Skin epidermis (tissue), 12 donors: Measurements from ENCODE around the gene OR5AL1.
"Not testable (repeated sequence)": the region's sequence is repeated elsewhere in the genome, so short reads cannot be mapped to it uniquely, and the experiment has no call there.

Source experiments
- H3K27ac ChIP-seq, 21 experiments: fragments of 200-600 bp; sonication (generic) in 11 of 21; one replicate each; pipeline ENCODE4 v1.5.0; 2020; ENCODE audit warnings: mild to moderate bottlenecking in 3 of 21, inconsistent platforms in 2 of 21, moderate library complexity in 2 of 21
- H3K4me3 ChIP-seq, 7 experiments: fragments of 200-600 bp; sonication (generic) in 2 of 7; one replicate each; pipeline ENCODE4 v1.5.0; 2020; ENCODE audit warnings: inconsistent platforms in 2 of 7, mild to moderate bottlenecking in 2 of 7, moderate library complexity in 1 of 7

The OR5AL1 gene

DNA sequence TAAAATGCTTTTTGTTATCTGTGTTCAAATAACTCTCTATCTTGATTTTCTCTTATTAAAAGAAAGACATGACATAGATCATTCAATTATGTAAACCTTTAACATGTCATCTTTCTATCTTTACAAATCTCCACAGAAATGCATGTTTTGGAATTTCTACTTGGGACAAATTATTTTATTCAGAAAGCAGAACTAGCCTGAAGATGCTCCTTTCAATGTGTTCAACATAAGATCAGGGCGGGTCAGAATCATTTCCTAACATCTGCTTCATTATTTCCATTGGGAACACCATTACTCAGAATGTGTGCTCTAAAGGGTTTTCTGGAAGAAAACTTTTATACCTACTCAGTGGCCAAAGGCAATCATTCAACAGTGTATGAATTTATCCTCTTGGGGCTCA, at the start of gene OR5AL1:
Gene OR5AL1, plus strand, starts transcription at position 301 of the 400 bp plus-strand sequence.
- no peak within 1 kb of the TSS for H3K4me3 ChIP-seq
- no peak within 1 kb of the TSS for H3K27ac ChIP-seq

GRCh38 chr11:56375324-56375723, 37.2 kb upstream of the OR5AL1 start, which contains the start of gene OR8U1:
Gene OR8U1 (plus strand): TSS chr11:56375624. CDS start chr11:56375624, 0 bp downstream.
- Histone ChIP-seq H3K27ac (no peak within 1 kb of the TSS), H3K4me3 (no peak within 1 kb of the TSS)

DNA sequence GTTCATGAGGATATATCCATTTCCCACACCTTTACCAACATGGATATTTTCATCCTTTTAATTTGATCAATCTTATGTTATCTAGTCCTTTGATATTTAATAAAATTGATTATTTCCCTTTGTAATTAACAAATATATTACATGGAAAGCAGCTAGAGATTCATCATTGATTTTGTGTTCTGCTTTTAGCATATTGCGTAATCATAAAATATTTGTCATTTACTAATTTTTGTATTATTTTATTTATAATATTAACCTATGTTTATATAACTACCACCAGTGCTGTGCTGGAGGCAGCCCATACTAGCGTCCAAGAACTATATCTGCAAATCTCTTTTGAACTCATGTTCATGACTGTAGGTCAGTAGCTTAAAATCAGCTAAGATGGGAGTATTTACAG, 32.4 kb upstream of the OR5AL1 start:
- H3K27ac ChIP-seq: no peak overlapping the region
- no peak overlapping the region for H3K4me3 ChIP-seq

DNA sequence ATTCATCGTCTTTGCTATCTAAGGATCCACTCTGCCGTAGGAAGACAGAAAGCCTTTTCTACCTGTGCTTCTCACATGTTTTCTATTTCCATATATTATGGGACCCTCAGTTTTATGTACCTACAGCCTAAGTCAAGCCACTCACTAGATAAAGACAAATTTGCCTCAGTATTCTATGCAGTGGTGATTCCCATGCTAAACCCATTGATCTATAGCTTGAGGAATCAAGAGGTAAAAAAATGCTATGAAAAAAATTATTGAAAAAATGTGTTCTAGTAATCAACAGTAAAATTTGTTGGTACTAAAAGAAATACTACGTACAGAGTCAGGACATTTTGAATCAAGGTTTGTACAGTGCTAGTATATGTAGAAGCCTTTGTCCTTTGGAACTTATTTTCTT, 18.1 kb upstream of the OR5AL1 start:
- no peak overlapping the region for H3K4me3 ChIP-seq
- H3K27ac ChIP-seq: no peak overlapping the region

DNA sequence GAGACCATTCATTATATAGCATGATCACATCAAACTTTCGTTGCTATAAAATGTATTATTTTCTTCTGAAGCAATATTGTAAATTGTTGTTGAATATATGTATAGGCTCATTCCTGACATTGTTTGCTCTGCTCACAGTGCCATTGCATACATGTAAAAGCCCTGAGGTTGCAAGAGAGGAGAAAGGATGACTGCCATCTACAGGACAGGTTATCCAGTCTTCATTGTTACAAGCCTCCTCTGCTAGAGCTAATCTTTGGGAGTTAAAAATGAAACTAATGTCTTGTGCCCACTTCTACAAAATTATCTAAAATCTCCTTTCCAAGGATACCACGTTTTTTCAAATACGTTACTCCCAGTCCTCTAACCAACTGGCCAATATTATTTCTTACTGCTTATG, 16.4 kb upstream of the OR5AL1 start:
- no peak overlapping the region for H3K27ac ChIP-seq
- H3K4me3 ChIP-seq: no peak overlapping the region

- H3K4me3 ChIP-seq, H3K27ac ChIP-seq: not testable (repeated sequence)
Observed at GRCh38 chr11:56401858-56402461, 10.5 kb upstream of the OR5AL1 start.

DNA sequence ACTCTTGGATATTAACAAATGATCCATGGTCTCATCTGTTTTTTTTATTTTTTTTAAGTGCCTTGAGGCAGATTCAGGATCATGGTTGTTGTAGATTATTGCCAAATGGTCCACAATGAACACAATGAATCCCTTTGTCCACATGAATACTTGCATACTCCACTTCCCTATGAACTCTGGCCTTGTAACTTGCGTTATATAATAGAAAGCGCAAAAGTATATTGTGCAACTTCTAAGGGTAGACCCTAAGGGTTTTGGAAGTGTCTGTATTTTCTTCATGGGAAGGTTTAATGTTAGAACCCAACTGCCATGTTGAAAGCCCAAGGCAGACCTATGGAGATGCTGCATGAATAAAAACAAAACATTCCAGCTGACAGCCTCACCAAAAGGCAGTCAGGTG, 8.1 kb upstream of the OR5AL1 start:
- H3K4me3 ChIP-seq: no peak overlapping the region
- H3K27ac ChIP-seq: no peak overlapping the region

DNA sequence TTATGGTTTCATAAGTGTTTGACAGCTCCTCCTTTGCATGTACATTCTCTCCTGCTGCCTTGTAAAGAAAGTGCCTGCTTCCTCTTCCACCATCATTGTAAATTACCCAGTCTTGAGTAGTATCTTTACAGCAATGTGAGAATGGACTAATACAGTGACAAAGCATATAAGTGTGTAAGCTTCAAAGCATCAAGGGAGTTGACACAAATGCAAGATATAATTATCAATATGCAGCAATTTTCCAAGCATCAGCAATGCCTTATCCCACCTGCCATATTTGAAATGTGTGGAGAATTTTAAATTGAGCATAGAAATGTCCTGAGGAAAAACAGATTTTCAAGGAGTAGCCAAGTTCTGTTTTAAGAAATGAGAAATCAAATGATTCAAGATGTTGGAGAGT, 1.7 kb upstream of the OR5AL1 start:
- Histone ChIP-seq H3K27ac (no peak overlapping the region), H3K4me3 (no peak overlapping the region)

DNA sequence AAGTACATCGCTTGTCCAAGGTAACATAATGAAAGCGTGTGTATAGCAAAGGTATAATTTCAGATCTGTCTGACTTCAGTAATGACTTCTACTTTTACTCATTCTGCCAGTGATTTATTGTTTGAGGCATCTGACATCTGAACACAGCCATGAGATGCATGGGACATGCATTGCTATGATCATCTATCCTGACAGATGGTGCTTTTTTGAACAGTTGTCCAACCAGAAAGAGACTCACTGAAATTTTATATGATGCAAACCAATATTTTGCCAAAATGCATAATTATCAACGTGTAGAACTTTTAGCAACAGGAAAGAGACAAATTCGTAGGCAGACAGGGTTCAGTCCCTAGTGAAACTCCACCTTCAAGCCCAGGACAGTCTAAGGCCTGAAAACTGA, 41.0 kb downstream of the OR5AL1 start:
- Histone ChIP-seq H3K27ac (no peak overlapping the region), H3K4me3 (no peak overlapping the region)

DNA sequence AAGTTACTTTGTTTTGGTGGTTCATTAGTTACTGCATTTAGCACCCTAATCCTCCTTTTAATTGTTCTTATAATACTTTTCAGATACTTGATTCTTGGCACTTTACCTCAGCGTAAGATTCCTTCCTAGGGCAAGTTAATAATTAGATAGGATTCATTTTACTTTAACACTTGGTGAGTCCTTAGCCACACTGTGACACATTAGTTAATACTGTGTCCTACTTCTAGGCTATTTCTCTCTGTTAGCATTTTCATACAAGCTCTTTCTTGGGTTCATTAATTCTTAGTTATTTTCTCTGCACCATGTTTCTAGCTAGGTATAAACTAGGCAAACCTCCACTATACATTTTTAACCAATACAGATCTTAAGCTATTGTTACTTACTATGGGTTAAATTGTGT, 44.6 kb downstream of the OR5AL1 start:
- no peak overlapping the region for H3K4me3 ChIP-seq
- H3K27ac ChIP-seq: no peak overlapping the region
